NCI-H510A (cell line): ENCODE data around the gene LIPN.

Experiments
- DNase-seq: peaks from one replicate; lab custom pipeline; 2025; lab: John Stamatoyannopoulos, UW

LIPN gene

DNA sequence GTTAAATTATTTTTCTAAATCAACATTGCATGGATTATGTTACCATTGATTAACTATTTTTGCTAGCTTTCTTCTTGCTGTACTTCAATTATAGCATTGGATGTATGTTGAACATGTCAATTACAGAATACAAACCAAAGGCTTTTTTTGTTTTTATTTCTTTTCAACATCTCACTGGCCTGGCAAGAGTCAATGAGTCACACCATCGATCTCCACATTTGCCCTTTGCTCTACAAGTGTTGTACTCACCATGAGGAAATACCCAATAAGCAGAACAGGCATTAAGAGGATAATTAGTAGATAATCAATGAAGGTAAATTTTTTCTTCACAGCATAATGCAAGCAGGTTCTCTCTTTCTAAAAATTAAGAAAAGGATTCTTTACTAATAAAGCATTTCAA is 68.5 kb downstream of the LIPN start:
- DNase-seq, result no peak
